NCI-H82 treated with DMSO at 0.1 percent for 48 hours (cell line): Measurements from ENCODE around the gene VSTM2B.

Experiments
- DNase-seq: peaks from one replicate; lab custom pipeline; 2025; ENCODE audit not compliant: unreplicated experiment; lab: John Stamatoyannopoulos, UW

Gene VSTM2B

GRCh38 chr19:29495901-29496441, 29.8 kb upstream of the VSTM2B start:
- DNase-seq: no peak

- no peak for DNase-seq
Observed at GRCh38 chr19:29497241-29497640, 28.6 kb upstream of the VSTM2B start.

GRCh38 chr19:29497686-29498436, 27.9 kb upstream of the VSTM2B start:
- DNase-seq: no peak

DNA sequence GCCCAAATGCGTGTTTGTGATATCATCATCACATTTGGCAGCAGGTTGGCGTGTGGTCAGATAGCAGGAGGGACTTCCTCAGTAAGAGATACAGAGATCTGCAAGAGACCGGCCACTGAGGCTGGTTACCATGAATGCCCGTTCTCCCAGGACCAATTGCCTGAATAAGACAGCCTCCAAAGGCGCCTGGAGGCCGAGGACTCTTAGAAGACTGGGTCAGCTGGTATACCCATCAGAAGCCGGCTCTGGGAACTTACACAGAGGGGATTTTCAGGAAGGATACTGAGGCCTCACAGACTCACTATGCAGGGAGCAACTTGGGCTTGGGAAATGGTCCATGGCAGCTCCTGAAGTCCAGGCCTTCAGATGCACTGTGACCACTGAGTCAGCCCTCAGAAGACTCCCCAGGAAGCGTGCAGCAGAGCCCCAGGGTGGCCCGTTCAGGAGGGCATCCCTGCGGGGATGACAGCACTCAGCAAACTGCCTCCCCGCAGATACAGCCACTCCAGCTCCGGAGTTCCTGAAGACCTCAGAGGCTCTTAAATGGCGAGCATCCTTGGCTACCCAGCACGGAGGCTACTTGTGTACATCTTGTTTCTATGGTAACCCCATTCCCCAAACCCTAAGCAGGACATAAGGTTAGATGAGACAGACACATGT, 26.4 kb upstream of the VSTM2B start:
- DNase-seq: no peak

GRCh38 chr19:29499921-29500590, 25.7 kb upstream of the VSTM2B start:
- no peak for DNase-seq

DNA sequence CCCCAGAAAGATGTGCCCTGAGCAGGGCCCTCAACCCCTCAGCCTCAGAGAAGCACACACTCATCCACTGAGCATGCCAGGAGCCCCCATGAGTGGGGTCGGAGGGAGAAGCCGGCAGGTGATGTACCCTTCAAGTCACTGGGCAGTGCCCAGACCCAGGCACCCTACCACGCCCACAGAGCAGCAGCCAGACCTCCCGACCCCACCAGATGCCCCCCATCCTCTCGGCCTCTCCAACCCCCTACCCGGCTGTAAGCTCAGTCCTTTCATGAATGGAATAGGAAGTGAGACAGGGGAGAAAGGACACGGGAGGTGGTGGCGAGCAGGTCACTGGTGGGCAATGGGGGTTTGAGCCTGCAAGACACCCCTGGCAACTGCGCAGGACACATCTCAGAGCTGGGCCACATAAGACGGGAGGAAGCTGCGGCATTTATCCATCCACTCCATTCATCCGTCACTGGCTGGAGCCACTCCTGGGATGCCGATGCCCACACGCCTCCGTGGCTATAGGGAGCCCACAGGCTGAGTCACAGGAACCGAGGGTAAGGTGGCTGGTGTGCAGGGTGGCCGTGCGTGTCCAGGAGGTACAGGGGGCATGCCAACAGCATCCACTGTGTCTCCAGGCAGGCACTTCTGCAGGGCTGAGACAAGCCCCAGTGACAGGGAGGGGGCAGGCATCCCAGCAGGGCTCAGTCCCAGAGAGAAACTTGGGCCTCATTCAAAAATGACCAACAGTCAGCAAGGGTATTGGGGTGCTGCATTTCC, 23.8 kb upstream of the VSTM2B start:
- no peak for DNase-seq

GRCh38 chr19:29502581-29502850, 23.3 kb upstream of the VSTM2B start:
- no peak for DNase-seq

DNA sequence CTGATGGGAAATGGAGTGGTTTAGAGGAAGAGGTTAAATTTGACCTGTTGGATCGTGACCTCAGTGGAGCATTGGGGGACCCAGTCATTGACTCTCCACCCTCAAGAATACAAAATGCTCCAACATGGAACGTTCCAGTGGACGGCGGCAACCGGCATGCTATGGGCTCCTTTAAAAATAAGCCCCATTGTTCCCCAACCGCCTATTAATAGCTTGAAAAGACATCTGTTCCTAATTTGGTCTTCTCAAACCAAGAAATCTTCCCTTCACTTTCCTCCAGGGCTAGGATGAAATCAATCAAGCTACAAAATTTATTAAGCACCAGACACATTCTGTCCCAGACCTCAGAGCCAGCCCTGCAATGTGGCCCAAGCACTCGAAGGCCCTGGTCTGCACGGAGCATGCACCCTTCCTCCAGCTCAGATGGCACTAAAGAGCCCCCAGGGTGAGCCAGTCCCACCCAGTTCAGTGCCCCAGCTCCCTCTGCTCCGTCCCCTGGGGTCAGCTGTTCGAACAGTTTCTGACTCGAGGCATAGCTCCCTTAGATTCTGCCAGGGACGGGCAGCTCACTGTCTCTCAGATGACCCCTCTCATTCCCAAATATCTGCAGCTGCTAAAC, 22.5 kb upstream of the VSTM2B start:
- no peak for DNase-seq

GRCh38 chr19:29503785-29504184, 22.0 kb upstream of the VSTM2B start:
- DNase-seq: no peak

- DNase-seq: no peak
Observed at GRCh38 chr19:29504454-29504853, 21.3 kb upstream of the VSTM2B start.

DNA sequence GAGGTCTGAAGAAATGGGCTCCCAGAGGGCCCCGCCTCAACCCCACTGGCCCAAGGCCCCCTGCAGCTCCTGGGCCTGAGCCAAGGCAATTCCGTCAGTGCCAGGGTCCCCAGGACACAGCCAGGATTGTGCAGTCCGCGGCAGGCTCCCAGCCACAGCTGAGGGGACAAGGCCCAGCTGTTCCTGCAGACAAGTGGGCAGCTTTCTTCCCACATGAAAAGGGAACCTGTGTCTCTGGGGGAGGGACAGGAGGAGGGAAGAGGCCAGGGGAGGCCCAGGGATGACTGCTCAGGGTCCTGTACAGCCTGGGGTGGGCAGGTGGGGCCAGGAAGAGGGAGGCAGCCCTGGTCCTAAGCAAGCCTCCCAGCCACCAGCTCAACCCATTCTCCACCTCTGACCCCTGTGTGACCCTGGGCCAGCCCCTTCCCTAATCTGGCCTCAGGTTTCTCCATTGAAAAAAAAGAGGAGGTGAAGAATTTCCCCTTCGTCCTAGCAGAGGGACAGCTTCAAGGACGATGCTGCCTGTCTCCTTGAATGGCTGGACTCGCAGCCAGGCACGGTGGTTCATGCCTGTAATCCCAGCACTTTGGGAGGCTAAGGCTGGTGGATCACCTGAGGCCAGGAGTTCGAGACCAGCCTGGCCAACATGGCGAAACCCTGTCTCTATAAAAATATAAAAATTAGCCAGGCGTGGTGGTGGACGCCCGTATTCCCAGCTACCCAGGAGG, 20.5 kb upstream of the VSTM2B start:
- no peak for DNase-seq

DNA sequence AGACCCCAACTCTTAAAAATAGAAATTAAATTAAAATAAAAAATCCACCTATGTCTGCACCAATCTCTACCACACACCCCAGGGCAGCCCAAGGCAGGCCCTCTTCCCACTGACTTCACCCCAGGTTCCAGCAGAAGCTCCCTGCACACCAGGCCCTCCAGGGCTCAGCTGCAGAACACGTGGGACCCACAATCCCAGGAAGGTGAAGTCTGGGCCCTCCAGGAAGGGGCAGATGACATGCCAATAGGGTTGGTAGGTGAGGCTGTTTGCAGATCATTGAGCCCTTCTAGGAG, 19.2 kb upstream of the VSTM2B start:
- DNase-seq: no peak

DNA sequence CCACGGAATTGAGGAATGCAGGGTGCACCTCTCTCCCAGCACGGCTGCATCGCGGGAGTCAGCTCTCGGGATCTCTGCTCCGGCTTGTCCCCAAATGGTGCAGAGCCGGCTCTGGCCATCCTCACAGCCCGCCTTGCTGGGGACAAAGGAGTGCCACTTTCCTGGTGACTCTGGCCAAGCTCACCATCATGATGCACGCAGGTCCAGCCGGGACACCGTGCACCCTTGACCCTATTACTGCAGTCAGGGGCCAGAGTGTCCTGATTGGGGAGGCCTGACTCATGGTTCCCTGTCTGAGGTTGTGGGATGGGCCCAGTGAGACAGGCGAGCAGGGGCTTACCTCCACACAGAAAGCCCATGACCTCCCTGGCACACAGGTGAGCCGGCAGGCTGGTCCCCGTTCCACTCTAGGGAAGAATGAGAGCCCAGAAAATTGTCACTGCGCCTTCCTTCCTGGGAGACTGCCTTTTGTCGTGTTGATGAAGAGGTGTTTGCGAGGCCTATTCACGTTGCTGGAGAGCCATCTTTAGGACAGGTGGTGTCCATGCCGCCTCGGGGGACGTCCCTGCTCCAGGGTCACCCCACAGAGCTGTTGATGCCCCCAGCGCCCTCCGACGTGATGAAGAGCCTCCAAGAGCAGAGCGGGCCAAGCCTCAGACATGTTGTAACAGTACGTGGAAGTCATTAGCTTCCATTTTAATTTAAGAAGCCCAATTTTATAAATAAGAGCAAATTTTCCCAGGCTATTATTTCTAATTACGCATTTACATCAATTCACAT, 18.5 kb upstream of the VSTM2B start:
- no peak for DNase-seq

- no peak for DNase-seq
Observed at GRCh38 chr19:29508181-29508580, 17.6 kb upstream of the VSTM2B start.

- DNase-seq: no peak
Observed at GRCh38 chr19:29509456-29509855, 16.3 kb upstream of the VSTM2B start.

DNA sequence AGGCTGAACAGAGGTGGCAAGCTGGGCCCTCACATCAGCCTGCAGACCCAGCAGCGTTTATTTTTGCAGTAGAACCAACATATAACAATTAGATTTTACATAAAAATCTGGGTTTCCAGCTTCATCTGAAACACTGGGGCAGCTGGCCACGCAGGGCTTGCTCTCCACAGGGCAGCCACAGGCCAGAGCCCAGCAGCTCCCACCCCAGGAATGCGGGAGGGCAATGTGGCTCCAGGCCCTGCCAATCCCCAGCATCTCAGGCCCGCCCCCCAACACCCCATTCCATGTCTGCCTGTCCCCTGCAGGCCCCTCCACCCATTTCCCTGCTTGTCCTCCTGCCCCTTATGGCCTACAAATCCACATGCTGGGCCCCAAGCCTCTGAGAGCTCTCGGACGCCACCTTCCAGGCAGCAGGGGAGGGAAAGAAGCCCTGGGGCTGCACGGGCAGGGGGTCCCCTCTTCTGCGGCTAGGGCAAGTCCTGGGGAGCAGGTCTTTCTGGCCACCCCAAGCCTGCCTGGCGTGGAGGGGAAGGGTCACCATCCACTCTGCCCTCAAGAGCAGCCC, 15.0 kb upstream of the VSTM2B start:
- no peak for DNase-seq

- DNase-seq: no peak
Observed at GRCh38 chr19:29511768-29512167, 14.0 kb upstream of the VSTM2B start.

DNA sequence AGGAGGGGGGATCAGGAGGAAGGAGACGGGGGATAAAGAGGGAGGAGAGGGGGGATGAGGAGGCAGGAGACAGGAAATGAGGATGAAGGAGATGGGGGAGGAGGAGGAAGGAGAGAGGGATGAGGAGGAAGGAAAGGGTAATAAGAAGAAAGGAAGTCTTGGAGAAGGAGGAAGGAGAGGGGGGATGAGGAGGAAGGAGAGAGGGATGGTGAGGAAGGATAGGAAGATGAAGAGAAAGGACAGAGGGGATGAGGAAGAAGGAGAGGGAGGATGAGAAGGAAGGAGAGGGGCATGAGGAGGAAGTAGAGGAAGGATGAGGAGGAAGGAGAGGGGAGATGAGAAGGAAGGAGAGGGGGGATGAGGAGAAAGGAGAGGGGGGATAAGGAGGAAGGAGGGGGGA, 13.0 kb upstream of the VSTM2B start:
- no peak for DNase-seq

DNA sequence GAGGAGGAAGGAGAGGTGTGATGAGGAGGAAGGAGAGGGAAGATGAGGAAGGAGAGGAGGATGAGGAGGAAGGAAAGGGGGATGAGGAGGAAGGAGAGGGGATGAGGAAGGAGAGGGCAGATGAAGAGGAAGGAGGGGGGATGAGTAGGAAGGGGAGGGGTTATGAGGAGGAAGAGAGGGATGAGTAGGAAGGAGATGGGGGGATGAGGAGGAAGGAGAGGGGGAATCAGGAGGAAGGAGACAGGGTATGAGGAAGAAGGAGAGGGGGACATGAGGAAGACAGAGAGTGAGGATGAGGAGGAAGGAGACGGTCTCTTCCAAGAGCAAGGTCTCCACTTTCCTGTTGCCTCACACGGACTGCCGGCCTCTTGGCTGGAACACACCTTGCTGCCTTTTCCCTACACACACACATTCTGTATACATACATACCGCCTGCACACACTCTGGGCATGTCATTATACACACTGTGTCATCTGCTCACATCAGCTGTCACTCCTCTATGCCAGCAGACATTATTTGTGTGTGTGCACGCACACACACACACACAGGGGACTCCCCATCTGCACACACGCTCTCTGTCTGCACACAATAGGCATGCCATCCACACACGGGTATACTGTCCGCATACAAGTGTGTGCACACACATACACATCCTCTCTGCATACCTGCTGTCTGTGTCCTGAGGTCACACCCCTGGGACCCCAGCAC, 11.1 kb upstream of the VSTM2B start:
- DNase-seq: no peak
